Endothelial cell of umbilical vein (primary cell): ENCODE results near the gene CCND3. TPM values are rescaled to one million over a fixed set of nuclear protein-coding genes. Genes with fewer than 3 reads are reported as not detected.

Experiments used
- BruUV-seq: library from RNA; stranded (reverse); fragments of 400-500 nt; replicated peaks from 2 replicates; lab custom pipeline; 2021; lab: Mats Ljungman, UMichigan
- CTCF ChIA-PET: fragments of 300-600, 350-600 bp; sonication (Branson Sonifier 250); formaldehyde crosslinking; loops from one replicate; lab custom pipeline; 2021; ENCODE audit warnings: antibody characterized with exemption, inconsistent platforms; lab: Charles Lee
- POLR2A ChIA-PET: fragments of 300-600, 350-600 bp; sonication (Branson Sonifier 250); formaldehyde crosslinking; loops from one replicate; lab custom pipeline; 2021; ENCODE audit warnings: antibody characterized with exemption, inconsistent platforms; lab: Charles Lee
- DNase-seq: peaks from one replicate; pipeline ENCODE4 v3.0.0-alpha.2; 2011; ENCODE audit warnings: low read depth, low spot score
- FAIRE-seq: peaks from 2 replicates; lab custom pipeline; 2011; peaks lifted over from hg19 to GRCh38; lab: Jason Lieb, UNC
- H2AFZ ChIP-seq: 2 replicates; pipeline ENCODE4 v1.6.0; 2012; ENCODE audit warnings: low read depth, low read length, control low read depth, inconsistent platforms
- H3K27ac ChIP-seq: 2 replicates; pipeline ENCODE4 v1.5.1; 2011; ENCODE audit warnings: low read depth, mild to moderate bottlenecking, control low read depth, low read length, moderate library complexity; ENCODE audit not compliant: insufficient read depth
- H3K27me3 ChIP-seq, 2 experiments: 2 replicates each; pipeline versions ENCODE4 v1.6.0 to v1.6.1; 2011; ENCODE audit warnings: low read length in 2 of 2, mixed read lengths in 1 of 2; ENCODE audit not compliant: control insufficient read depth in 2 of 2, insufficient read depth in 2 of 2
- H3K36me3 ChIP-seq, 2 experiments: 2 replicates in 1 of 2; 3 replicates in 1 of 2; pipeline ENCODE4 v1.5.1; 2011; ENCODE audit warnings: low read length in 2 of 2, mild to moderate bottlenecking in 1 of 2, moderate library complexity in 1 of 2; ENCODE audit not compliant: control insufficient read depth in 2 of 2, insufficient read depth in 2 of 2; ENCODE audit errors: extremely low read depth in 1 of 2
- H3K4me1 ChIP-seq: 3 replicates; pipeline ENCODE4 v1.5.1; 2011; ENCODE audit warnings: mild to moderate bottlenecking, low read length; ENCODE audit not compliant: control insufficient read depth, insufficient read depth; ENCODE audit errors: extremely low read depth
- H3K4me2 ChIP-seq: 2 replicates; pipeline ENCODE4 v1.6.1; 2011; ENCODE audit warnings: low read length, control low read depth, mixed read lengths; ENCODE audit not compliant: insufficient read depth
- H3K4me3 ChIP-seq, 3 experiments: fragments of 200-600 bp in 1 of 3; sonication (generic), shearing (Covaris generic) in 1 of 3; replicated peaks in 1 of 3; 2 replicates each; pipeline ENCODE4 v1.5.1; 2011 to 2016; ENCODE audit warnings: control low read depth in 3 of 3, low read length in 3 of 3, mild to moderate bottlenecking in 2 of 3, inconsistent platforms in 1 of 3, low read depth in 1 of 3, moderate library complexity in 1 of 3; ENCODE audit not compliant: insufficient read depth in 1 of 3
- H3K79me2 ChIP-seq: 2 replicates; pipeline ENCODE4 v1.6.0; 2012; ENCODE audit warnings: low read length, inconsistent platforms; ENCODE audit not compliant: control insufficient read depth, insufficient read depth
- H3K9ac ChIP-seq: replicated peaks from 2 replicates; pipeline ENCODE3; 2011; ENCODE audit warnings: low read length, control low read depth; ENCODE audit not compliant: insufficient read depth; ENCODE audit errors: extremely low read depth
- H3K9me1 ChIP-seq: replicated peaks from 3 replicates; pipeline ENCODE4 v1.6.0; 2011; ENCODE audit warnings: mild to moderate bottlenecking, low read length; ENCODE audit not compliant: control insufficient read depth, insufficient read depth; ENCODE audit errors: extremely low read depth
- H3K9me3 ChIP-seq: replicated peaks from 2 replicates; pipeline ENCODE4 v1.5.1; 2012; ENCODE audit warnings: low read length, inconsistent platforms; ENCODE audit not compliant: control insufficient read depth, insufficient read depth
- H4K20me1 ChIP-seq: replicated peaks from 2 replicates; pipeline ENCODE3; 2011; ENCODE audit warnings: mild to moderate bottlenecking, low read length; ENCODE audit not compliant: control insufficient read depth, insufficient read depth; ENCODE audit errors: extremely low read depth
- CTCF ChIP-seq, 2 donors: IDR thresholded peaks; 1 replicate in 1 of 2; 2 replicates in 1 of 2; pipeline ENCODE4 v1.5.1; 2011; ENCODE audit warnings: low read length in 2 of 2, mild to moderate bottlenecking in 2 of 2, moderate library complexity in 2 of 2, control low read depth in 1 of 2, inconsistent platforms in 1 of 2, low read depth in 1 of 2; ENCODE audit not compliant: insufficient read depth in 1 of 2; ENCODE audit errors: extremely low read depth in 1 of 2
- EZH2 ChIP-seq: IDR thresholded peaks from 2 replicates; pipeline ENCODE4 v1.6.1; 2012; ENCODE audit warnings: borderline replicate concordance, low read depth, mild to moderate bottlenecking, moderate library complexity, low read length, inconsistent platforms; ENCODE audit not compliant: severe bottlenecking
- FOS ChIP-seq: IDR thresholded peaks from 2 replicates; pipeline ENCODE4 v1.6.1; 2011; ENCODE audit warnings: mild to moderate bottlenecking, low read length, moderate library complexity, borderline replicate concordance; ENCODE audit not compliant: insufficient read depth
- GATA2 ChIP-seq: IDR thresholded peaks from 2 replicates; pipeline ENCODE4 v1.7.0; 2011; ENCODE audit warnings: low read depth, mild to moderate bottlenecking, moderate library complexity, mixed read lengths, low read length; ENCODE audit not compliant: insufficient read length, insufficient read depth
- JUN ChIP-seq: IDR thresholded peaks from 2 replicates; pipeline ENCODE4 v1.6.1; 2011; ENCODE audit warnings: borderline replicate concordance, low read depth; ENCODE audit not compliant: insufficient read length, insufficient read depth
- MAX ChIP-seq: IDR thresholded peaks from 2 replicates; pipeline ENCODE4 v1.6.1; 2011; ENCODE audit not compliant: insufficient read depth, insufficient read length
- MYC ChIP-seq: IDR thresholded peaks from one replicate; pipeline ENCODE4 v1.6.1; 2011; ENCODE audit warnings: mild to moderate bottlenecking, low read depth, low read length
- POLR2A ChIP-seq: IDR thresholded peaks from 2 replicates; pipeline ENCODE4 v1.6.1; 2012; ENCODE audit warnings: low read depth, mild to moderate bottlenecking, control low read depth, low read length
- POLR2AphosphoS5 ChIP-seq: IDR thresholded peaks from 2 replicates; pipeline ENCODE4 v1.6.1; 2012; ENCODE audit warnings: low read depth, mild to moderate bottlenecking, control low read depth, low read length, moderate library complexity; ENCODE audit not compliant: insufficient read depth
- dilution Hi-C: fragments of 300-500 bp; cut with MboI; formaldehyde crosslinking; loops from one replicate; pipeline ENCODE4 v1.15.0; 2019; ENCODE audit warnings: low sequenced_read_pairs; ENCODE audit not compliant: extremely low pct_ligation_motif_present
- intact Hi-C: fragments of 100-400 bp; cut with micrococcal nuclease; formaldehyde crosslinking; loops from one replicate; pipeline ENCODE4 v1.10.0; 2022
- polyA plus RNA-seq, 4 experiments: library from polyadenylated mRNA; depleted of rRNA in 3 of 4; stranded (reverse) in 3 of 4; unstranded in 1 of 4; fragments of >200 nt; gene quantifications; 2 replicates each; pipeline versions ENCODE4 v1.2.1 to v1.2.3, GENCODE V29; 2011 to 2012; ENCODE audit warnings: missing spikeins in 1 of 4
- total RNA-seq: library from RNA; stranded (reverse); gene quantifications from 2 replicates; pipeline ENCODE4 v1.2.3, GENCODE V29; 2021

CCND3 gene
- total and polyA plus RNA-seq, 2 donors (not counting 3 experiments of a cell fraction or from before 2014, with no cell fraction given): 87.5 to 98.7 TPM

GRCh38 chr6:41976794-41977484 lies 35.3 kb upstream of the CCND3 start:
- Histone ChIP-seq H3K27me3 (no peaks in the 10 kb centered on the region), H3K9me3 (no peaks in the 10 kb centered on the region), H3K4me2 (no peak overlapping the region), H3K79me2 (no peaks in the 10 kb centered on the region), H3K4me3 (no peak overlapping the region), H3K9ac (no peak overlapping the region), H3K27ac (no peak overlapping the region), H4K20me1 (no peaks in the 10 kb centered on the region), H3K4me1 (no peaks in the 10 kb centered on the region), H3K36me3 (no peaks in the 10 kb centered on the region), H2AFZ (no peak overlapping the region), H3K9me1 (no peaks in the 10 kb centered on the region)
- FAIRE-seq (no peak), DNase-seq (no peak)
- dilution Hi-C loops: no loop called here
- intact Hi-C loops: no loop called here
- no peak for TF ChIP-seq MYC
- TF ChIP-seq JUN: no peak
- no peak for TF ChIP-seq GATA2
- no peak for TF ChIP-seq CTCF (IDR thresholded peaks at IDR 0.05; ENCODE audit: extremely low read depth in 1 of 2, insufficient read depth in 1 of 2, low read depth in 1 of 2, low read length in 2 of 2)
- TF ChIP-seq EZH2: no peak
- no peak for TF ChIP-seq MAX
- no peak for TF ChIP-seq POLR2AphosphoS5
- TF ChIP-seq POLR2A: no peak
- no peak for TF ChIP-seq FOS
- POLR2A ChIA-PET: no interaction called here
- BruUV-seq: no TSS peak
- CTCF ChIA-PET: interaction anchor here (0.9 to 2.2 kb wide), 3 partner anchors 14 to 56 kb away, joined by 3 to 5 read pairs (median 3); partner anchors contain the start of genes BYSL and MED20
